ENCODE data around the gene TRIM9.

Gene TRIM9

DNA sequence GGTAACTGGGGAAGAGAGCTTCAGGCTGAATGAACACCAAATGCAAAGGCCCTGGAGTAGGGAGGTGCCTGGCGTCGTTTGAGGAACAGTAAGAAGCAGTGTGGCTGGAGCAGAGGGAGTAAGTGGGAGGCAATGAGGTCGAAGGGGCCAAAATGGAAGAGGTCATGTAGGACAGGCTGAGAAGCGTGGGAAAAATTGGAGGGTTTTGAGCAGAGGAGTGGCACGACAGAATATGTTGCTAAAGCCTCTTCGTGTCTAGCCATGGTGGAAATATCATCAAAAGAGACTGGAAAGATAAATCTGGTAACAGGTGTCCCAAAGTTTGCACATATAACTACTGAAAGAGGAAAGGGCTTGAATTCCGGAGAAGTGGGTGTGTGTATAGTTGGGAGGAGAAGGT is 1.9 kb downstream of the TRIM9 start:
- ATAC-seq: no peak

DNA sequence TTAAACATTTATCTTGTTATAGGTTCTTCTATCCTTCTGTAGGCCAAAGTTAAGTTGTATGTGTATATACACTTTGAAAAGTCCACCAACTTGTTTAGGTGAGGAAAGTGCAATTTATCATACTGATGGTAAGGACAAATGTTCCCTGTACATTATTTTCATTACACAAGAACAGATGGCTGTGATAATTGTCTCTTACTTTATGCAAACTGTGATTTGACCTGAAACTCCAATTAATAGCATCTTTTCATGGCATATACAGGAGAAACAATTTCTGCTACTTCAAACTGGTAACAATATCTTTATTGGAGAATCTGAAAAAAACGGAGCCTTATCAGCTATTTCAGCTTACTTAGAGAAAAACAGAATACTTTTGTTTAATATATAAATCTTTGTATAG is 5.6 kb downstream of the TRIM9 start:
- no peak for ATAC-seq

DNA sequence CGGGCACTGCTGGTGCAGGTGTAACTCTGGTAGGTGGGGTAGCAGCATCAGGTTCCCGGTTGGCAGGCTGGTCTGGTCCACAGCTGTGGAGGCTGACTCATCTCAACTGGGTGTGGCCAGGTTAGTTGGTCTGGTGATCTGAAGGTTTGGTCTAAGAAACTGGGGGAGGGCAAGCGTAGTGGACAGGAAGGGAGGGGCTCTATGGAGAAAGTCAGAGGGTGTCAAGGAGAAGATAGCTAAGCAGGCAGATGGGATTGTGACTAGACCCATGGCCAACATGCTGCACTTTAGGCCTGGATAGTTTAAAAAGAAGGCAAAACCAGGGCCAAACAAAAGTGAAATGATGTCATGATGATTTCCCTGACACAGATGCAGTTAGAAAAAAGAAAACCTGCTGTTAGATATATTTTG is 7.9 kb downstream of the TRIM9 start:
- ATAC-seq: no peak

DNA sequence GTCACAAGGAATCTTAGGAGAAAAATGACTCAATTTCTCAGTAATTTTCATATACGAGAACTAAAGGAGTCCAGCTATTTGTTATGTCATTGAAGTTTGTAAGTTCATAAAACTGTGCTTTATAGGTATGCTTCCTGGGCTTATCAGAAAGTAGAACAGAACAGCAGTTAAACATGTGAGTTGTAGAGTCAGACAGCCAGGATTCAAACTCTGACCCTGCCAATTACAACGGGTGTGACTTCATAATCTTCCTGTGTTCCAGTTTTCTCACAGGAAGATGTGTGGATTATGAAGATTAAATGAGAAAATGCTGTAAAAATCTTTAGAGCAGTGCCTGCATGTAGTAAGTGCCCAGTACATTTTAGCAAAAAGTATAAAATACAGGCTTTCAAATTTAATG is 8.9 kb downstream of the TRIM9 start:
- no peak for ATAC-seq

DNA sequence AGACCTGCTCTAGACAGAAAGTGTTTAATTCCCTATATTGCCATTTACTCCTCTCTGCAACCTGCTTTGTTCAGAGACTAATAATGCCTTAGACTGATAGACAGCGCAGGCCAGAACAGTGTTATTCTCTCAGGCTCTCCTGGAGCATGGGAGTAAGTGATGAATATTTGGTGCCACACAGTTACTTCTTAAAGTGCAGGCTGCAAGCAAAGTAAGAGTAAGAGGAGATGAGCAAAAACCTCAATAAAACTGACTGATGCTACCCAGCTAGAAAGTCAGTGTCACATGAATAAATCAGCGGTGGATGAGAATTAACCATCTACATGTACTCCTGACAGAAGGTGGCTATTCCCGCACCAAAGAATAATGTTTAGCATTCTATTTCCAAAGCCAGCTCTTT is 9.9 kb downstream of the TRIM9 start:
- ATAC-seq: no peak

DNA sequence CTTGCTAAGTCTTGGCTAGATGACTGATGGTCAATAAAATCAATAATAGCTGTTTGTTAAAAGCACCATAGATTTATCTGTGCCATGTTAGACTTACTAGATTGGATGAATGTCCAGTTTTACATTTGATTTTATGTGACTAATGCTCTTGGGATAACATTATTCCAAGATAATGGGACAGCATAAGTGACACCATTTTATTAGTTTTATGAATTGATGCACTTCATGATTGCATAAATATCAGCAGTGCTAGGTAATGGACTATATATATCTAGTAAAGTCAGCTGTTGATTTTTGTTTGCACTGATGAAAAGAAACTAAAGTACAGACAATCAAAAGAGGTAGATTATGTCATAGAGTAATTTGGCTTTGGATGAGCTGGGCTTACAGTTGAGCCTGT is 10.4 kb downstream of the TRIM9 start:
- ATAC-seq: no peak

DNA sequence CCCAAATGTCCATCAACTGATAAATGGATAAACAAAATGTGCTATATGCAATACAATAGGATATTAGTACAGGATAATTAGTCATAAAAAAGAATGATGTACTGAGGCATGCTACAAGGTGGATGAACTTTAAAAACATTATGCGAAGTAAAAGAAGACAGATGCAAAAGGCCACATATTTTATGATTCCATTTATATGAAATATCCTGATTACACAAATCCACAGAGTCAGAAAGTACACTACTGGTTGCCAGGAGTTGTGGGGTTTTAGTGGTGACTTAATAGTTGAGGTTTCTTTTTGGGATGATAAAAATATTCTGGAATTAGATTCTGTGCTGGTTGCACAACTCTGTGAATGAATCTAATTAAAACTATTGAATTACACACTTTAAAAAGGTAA is 12.6 kb downstream of the TRIM9 start:
- ATAC-seq: no peak

DNA sequence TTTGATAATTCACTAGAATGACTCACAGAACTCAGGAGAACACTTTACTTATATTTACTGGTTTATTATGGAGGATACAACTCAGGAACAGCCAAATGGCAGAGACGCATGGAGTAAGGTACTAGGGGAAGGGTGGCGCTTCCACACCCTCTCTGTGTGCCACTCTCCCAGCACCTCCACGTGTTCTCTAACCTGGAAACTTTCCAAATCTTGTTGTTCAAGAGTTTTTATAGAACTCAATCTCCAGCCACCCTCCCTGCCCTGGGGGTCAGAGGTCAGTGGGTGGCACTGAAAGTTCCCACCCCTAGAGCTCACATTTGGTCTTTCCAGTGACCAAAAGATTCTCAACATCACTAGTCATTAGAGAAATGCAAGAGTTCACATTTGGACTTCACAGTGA is 13.2 kb downstream of the TRIM9 start:
- ATAC-seq: no peak

DNA sequence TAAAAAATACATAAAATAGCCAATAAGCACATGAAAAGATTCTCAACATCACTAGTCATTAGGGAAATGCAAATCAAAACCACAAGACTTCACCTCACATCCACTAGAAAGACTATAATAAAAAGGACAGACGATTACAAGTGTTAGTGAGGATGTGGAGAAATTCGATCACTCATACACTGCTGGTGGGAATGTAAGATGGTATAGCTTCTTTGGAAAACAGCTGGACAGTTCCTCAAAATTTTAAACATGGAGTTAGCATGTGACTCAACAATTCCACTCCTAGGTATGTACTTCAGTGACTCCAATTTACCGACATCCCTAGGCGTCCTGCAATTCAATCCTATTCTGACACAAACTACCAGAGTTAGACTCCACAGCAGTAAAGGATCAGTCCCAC is 13.7 kb downstream of the TRIM9 start:
- ATAC-seq: no peak

DNA sequence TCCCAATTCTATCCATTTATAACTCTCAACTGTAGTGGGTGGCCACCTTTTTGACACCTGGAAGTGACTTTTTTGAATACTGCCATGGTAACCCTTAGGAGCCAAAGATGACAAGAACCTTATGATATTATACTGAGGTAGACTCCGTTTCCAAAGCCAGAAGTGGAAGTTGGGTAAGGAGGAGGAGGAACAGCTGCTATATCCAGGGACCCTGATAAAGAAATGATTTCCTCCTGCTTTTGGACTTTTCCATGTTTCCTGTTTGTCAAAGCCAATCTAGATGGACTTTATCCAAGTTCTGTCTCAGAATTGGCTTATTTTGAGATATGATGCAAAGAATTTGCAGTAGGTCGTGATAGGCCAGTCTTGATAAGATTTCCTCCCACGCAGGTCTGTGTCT is 14.3 kb downstream of the TRIM9 start:
- no peak for ATAC-seq

DNA sequence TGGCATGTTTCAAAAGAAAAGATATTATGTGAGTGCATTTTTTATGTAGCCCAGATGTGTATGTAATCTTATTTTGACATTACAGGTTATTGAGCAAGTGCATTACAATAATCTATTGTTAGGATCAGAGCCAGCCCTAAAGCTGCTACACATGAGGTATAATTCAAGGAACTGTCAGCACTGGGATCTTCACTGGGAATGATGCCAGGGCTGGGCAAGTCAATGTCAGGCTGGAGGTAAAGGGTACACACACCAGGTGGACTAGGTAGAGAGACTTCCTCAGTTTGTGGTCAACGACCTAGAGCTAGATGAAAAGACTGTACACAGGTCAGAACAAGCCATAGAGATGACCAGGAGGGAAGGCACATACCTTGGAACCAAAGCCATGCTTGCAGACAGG is 15.4 kb downstream of the TRIM9 start:
- no peak for ATAC-seq

DNA sequence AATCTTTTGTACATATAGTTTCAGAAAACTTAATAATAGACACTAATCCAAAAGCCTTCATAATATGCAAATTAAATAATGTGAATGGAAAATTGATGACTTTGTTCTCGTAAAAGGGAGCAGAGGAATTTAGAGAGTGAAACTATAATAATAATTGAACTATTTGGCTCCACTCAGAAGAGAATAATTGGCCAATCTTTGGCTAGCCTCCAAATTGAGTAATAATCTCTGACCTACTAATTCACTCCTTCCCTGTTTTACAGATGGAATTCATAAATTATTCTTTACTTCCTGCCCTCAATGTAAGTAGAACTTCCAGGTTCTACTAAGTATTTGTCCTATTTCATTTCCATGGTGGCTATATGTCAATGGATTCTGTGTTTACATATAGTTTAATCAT is 15.8 kb downstream of the TRIM9 start:
- no peak for ATAC-seq

DNA sequence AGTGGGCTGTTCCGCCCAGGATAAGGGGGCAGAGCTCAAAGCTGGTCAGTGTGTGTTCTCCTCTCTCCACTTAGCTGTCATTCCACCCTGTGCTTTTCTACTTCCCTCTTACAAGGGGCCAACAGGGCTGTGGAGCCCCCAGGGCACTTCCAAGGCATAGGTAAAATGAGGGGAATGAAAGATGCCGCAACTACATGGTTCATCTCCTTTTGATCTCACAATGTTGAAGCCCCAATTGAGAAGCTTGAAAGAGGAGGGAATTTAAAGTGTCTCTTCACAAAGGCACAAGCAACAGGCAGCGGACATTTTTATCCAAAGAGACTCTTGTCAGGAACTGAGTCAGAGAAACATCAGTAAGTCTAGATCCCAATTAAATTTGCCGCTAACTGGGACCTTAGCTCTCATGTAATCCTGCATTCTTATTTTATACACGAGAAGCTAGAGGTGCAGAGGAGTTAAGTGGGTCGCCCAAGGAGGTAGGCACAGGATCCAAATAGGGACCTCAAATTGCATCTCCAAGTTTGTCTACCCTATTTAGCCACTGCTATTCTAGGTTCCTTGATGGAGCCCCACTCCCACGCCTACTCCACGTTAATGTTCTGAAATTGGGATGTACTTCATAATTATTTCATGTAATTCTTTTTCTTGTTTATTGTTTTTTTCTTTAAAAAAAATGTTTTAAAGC is 20.1 kb downstream of the TRIM9 start:
- ATAC-seq: no peak

DNA sequence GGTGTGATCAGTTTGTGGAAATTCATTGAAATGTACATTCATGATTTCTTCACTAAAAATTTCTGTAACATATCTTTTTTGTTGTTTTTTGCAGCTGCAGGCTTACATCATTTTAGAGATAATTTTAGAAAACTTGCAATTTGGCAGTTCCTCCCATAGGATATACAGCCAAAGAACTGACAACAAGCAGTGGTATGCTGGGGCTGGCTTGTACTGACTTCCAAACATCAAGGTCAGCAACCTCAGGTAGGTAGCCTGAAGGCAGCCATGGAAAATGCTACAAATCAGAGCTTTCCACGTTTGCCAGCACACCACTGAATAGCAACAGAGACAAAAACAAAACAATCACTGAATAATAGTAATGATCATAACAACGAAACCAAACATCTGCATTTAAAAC is 21.2 kb downstream of the TRIM9 start:
- ATAC-seq: no peak

DNA sequence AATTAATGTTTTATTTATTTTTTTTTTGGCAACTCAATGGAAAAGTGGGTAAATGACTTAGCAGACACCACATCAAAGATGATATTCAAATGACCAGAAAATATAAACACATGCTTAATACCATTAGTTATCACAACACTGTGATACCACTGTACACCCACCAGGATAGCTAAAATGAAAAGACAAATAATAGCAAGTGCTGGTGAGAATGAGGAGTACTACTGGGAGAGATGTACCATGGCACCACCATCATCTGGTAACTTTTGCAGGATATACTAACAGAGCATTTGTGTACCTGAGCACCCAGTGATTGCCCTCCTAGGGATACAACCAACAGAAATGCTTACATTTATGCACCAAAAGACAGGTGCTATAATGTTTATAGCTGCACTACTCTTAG is 21.9 kb downstream of the TRIM9 start:
- no peak for ATAC-seq

DNA sequence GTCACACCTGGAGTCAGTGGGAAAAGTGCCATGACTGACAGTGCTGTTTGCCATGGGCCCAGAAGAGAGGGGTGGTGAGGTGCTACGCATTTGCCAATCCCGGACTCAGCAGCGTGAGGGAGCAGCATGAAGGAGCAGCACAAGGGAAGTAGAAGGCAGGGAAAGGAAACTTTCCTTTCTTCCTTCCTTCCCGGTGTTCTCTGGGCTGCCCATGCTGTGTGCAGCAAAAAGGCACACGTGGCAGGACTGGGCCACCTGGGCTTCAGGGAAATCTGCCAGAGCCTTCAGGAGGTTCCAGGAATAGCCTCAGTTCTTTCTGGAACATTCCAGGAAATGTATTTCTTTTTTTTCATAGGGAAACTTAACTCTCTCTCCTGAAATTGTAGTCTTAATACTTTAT is 23.0 kb downstream of the TRIM9 start:
- ATAC-seq: no peak

DNA sequence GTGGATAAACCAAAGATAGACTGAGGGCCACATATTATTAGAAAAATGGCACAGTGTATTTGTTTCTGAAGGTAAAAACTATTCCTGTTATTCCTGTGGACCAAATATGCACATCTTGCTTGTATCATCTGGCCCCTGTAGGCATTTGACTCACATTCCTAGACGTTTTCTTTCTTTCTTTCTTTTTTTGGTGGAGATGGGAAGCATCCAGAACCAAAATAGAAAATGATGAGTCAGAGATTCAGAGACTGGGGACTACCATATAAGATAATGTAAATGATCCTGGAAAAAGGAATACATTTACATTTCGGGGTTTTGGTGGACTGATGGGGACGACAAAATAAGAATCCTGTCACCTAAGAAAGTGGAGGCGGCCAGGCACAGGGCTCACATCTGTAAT is 24.2 kb downstream of the TRIM9 start:
- ATAC-seq: no peak

DNA sequence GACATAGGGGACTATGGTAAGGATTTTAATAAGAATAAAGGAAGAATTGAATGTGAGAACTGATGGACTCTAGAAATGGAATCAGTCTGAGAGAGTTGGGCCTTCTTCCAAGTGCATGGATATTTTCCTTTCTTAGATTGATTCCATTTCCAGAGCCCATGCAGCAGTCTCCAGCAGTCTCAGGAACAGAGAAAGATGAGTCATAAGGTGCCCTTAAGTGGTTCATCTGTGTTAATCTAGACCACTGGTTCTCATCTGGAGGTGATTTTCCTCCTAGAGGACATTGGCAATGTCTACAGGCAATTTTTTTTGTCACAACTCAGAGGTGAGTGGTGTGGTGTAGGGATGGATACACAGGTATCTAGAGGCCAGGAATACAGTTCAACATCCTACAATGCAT is 25.9 kb downstream of the TRIM9 start:
- ATAC-seq: no peak

DNA sequence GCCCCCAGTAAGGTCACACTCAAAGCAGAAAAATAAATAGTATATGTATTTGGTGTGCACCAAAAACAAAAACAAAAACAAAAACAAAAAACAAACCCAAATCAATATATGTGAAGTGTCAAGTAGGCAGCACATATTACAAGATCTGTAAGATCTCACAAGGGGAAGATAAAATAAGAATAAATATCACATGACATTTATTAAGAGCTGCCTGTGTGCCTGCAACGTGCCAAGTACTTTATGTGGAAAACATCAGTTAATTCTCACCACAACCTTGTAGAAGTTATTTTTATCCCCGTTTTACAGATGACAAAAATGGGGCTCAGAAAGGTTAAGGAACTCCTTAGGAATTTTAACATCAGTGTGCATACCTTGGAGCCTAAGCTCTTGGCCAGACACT is 26.6 kb downstream of the TRIM9 start:
- ATAC-seq: no peak

DNA sequence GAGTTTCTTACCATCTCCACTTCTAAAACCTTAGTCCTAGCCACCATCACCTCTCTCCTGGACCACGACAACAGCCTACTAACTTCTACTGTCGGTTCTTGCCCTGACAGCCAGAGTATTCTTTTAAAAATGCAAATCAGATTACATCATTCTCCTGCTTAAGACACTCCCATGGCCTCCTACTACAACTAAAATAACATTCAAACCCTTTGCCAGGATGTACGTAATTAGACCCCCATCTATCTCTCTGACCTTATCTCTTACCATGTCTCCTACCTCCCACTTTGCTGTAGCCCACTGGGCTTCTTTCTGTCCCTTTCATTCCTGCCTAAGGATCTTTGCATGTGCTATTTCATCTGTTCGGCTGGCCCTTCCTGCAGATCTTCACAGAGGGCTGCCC is 27.6 kb downstream of the TRIM9 start:
- ATAC-seq: no peak

DNA sequence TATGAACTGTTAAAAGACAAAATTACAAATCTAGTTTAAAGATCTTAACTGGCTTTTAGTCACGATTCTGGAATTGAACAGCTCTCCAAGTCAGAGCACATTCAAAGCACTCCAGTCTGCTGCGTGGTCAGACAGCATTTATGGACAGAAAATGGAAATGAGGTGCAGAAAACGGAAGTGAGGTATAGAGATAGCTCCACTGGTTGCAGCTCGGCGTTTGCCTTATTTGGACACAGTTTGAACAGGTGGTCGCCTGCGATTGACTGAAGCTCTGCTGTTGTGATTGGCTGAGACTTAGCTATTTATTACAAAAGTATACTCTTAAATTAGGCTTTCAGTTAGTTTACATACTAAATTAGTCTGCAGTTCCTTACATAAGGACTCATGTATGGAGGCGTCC is 28.3 kb downstream of the TRIM9 start:
- no peak for ATAC-seq

DNA sequence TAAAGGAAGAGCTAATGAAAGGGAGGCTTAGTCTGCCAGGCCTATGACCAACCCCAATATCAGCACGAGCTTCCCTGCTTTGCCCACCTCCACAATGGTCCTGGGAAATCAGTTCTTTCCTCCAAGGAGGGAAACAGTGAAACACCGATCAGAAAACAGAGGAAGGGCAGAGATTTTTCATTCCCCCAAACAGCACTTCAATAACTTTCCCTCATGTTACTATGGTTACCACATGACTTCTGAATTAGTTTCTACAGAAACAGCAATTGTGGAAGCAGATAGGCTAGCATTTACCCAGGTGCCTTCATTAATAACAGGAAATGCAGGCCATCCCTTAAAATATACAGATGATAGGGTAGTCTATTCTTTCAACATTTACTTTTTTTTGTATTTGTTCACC is 35.9 kb downstream of the TRIM9 start:
- ATAC-seq: no peak

DNA sequence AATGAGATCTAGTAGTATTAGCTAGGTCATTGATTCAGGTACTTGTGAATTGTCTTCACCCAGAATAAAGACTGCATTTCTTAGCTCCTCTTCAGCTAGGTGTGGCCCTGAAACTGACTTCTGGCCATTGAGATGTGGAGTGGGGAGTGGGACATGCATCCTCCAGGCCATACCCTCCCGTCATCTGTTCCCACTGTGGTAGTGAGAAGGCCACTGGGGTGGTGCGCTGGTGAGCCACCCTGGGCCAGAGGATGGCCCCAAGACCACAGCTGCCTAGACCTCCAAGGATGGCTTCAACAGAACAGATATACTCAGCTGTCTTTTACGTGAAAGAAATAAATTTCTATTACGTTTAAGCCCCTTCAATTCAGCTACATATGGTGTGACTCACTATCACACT is 36.5 kb downstream of the TRIM9 start:
- ATAC-seq: no peak

DNA sequence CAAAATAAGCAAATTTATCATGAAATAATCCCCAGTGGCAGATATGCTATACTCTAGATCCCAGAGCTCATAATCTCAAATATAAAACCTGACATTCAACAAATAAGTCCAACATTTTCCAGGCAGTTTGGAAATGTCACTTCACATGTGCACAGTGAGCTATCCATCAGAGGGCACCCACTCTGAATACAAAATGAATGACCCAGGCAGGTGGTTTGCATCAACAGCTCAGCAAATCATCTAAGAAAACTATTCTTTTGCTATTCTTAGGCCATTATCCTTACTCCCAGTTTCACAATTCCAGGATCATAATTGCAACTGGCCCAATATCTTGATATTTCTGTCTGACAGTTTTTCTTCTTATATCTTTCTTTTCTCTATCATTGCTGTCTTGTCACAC is 38.5 kb downstream of the TRIM9 start:
- ATAC-seq: no peak

DNA sequence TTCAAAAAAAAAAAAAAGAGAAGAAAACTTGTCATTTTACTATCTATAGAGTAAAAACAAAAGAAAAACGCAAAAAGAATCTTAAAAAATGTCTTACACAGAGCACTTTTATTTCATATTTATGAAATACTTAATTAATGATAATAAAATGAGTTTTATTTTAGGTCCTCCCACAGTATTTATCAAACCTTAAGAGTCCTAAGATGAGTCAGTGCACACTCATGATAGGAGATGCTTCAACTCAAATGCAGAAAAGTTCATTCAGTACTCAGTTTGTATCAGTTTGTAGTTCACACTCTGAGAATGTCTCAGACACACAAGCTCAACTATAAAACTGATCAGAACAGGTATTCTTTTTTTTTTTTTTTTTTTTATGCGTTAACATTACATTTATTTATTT is 41.7 kb downstream of the TRIM9 start:
- no peak for ATAC-seq

DNA sequence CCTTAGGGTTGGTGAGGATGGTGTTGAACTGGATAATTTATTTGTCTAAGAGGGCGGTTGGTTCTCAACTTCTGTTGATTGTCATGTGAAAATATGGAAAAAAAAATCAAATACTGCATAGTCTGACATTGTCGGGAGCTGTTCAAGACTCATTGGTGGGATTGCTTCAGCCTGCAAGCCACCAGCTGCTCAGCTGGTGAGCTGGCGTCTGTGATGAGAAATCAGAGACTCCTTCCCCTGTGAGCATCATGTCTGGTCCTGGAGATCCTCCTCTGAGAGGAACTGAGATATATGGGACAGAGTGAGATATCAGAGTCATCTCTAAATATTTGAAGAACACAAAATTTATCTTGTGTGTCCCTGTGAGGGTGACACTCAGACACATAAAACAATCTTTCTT is 49.9 kb downstream of the TRIM9 start:
- no peak for ATAC-seq
